Bronchial epithelial cell (primary cell): ENCODE measurements around the gene CA12. TPM values are rescaled to one million over a fixed set of nuclear protein-coding genes. Genes with fewer than 3 reads are reported as not detected.
A peak's percentile ranks its signal among the peaks of the same experiment; 100 is the strongest.

Experiments used
- DNase-seq: peaks from one replicate; pipeline ENCODE4 v3.0.0-alpha.2; 2010; ENCODE audit warnings: low read depth
- FAIRE-seq: peaks from 2 replicates; lab custom pipeline; 2011; peaks lifted over from hg19 to GRCh38; lab: Jason Lieb, UNC
- H3K27me3 ChIP-seq: 2 replicates; pipeline ENCODE4 v1.5.1; 2011; ENCODE audit warnings: low read length; ENCODE audit not compliant: control insufficient read depth, insufficient read depth
- H3K36me3 ChIP-seq: 2 replicates; pipeline ENCODE4 v1.5.1; 2011; ENCODE audit warnings: low read length; ENCODE audit not compliant: control insufficient read depth, insufficient read depth
- H3K4me3 ChIP-seq: 2 replicates; pipeline ENCODE4 v1.5.1; 2011; ENCODE audit warnings: mild to moderate bottlenecking, low read depth, low read length, control low read depth
- total RNA-seq: library from RNA; depleted of rRNA; stranded (reverse); fragments of >200 nt; gene quantifications from 2 replicates; pipeline ENCODE4 v1.2.1, GENCODE V29; 2014
- TF ChIP-seq, protein P1 (sequence below): IDR thresholded peaks from 2 replicates; pipeline ENCODE4 v1.5.1; 2011; ENCODE audit warnings: mild to moderate bottlenecking, moderate library complexity, low read length, control low read depth, inconsistent platforms; ENCODE audit not compliant: insufficient read depth, severe bottlenecking

The CA12 gene
- total RNA-seq, 1 donor from 2014 or later, result 44.0 TPM

DNA sequence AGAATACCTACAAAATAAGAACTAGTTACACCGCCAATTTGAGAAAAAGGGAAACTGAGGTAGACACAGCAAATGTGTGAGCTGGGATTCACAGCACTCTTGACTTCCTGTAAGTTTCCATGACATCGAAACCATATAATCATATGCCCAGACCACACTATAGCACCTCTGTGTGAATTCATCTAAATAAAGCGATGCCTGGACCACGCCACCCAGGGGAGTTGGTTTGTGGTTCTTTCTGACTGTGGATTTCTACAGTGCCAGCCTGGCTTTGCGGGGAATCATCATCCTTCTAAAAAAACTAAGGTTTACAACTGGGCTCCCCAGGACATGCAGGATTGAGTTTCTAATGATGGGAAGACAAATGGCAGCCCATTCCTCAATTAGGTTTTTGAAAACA is 23.5 kb upstream of the CA12 start:
- no peaks in the 10 kb centered on the region for H3K36me3 ChIP-seq
- no peak for DNase-seq
- no peaks in the 10 kb centered on the region for H3K27me3 ChIP-seq
- TF ChIP-seq, protein P1, sequence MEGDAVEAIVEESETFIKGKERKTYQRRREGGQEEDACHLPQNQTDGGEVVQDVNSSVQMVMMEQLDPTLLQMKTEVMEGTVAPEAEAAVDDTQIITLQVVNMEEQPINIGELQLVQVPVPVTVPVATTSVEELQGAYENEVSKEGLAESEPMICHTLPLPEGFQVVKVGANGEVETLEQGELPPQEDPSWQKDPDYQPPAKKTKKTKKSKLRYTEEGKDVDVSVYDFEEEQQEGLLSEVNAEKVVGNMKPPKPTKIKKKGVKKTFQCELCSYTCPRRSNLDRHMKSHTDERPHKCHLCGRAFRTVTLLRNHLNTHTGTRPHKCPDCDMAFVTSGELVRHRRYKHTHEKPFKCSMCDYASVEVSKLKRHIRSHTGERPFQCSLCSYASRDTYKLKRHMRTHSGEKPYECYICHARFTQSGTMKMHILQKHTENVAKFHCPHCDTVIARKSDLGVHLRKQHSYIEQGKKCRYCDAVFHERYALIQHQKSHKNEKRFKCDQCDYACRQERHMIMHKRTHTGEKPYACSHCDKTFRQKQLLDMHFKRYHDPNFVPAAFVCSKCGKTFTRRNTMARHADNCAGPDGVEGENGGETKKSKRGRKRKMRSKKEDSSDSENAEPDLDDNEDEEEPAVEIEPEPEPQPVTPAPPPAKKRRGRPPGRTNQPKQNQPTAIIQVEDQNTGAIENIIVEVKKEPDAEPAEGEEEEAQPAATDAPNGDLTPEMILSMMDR, result no peak
- no peak for FAIRE-seq
- no peak overlapping the region for H3K4me3 ChIP-seq

- DNase-seq (no peak), FAIRE-seq (no peak)
- H3K27me3 ChIP-seq, result no peaks in the 10 kb centered on the region
- H3K4me3 ChIP-seq, result no peak overlapping the region
- TF ChIP-seq, protein P1, result no peak
- no peaks in the 10 kb centered on the region for H3K36me3 ChIP-seq
These were observed 21.8 kb upstream of the CA12 start for GRCh38 chr15:63403254-63403945.

DNA sequence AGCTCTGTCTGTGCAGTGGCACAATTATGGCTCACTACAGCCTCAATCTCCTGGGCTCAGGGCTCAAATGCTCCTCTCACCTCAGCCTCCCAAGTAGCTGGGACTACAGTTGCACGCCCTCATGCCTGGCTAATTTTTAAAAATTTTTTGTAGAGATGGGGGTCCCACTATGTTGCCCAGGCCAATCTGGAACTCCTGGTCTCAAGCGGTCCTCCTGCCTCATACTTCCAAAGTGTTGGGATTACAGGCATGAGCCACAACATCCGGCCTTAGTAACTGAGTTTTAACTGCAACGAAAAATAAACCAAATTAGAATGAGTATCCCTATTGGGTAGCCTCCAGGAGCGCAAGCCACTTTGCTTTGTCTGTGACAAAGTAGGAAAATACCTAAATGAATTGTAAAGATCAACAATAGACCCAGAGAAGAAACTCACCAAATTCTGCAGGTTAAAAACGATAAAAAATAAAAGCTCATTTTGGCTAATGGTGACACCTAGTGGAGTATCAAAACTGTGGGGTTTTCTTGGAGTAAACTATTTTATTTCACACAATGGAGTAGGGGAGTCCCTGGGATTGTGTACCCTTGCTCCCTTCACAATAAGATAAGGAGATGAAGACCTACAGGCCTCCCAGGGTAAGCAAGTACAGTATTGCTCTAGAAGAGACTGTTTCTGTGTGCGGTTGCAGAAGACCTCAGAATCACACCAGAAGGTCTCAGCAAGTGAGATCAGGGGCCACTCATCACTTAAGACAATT is 21.0 kb upstream of the CA12 start:
- Histone ChIP-seq H3K36me3 (no peaks in the 10 kb centered on the region), H3K4me3 (no peak overlapping the region), H3K27me3 (no peaks in the 10 kb centered on the region)
- FAIRE-seq, result no peak
- DNase-seq, result peak; percentile 40
- TF ChIP-seq, protein P1, result peak; percentile 48

GRCh38 chr15:63401714-63402497 is 20.3 kb upstream of the CA12 start:
- no peaks in the 10 kb centered on the region for H3K36me3 ChIP-seq
- DNase-seq (no peak), FAIRE-seq (no peak)

DNA sequence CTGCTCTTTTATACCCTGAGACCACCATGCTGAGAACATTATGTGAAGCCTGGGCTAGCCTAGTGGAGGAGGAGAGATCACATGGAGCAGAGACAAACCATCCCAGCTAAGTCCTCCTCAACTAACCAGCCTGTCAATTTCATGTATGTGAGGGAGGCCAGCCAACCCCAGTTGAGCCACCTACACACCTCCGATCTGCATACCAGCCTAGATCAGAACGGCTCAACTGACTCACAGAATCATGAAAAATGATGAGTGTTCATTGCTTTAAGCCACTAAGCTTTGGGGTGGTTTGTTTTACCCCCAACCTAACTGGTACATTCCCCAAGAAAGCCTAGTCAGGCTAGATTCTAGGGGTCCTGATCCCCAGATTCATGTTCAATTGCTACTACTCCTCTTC is 19.4 kb upstream of the CA12 start:
- TF ChIP-seq, protein P1, result no peak
- DNase-seq (peak; percentile 60), FAIRE-seq (no peak)
- Histone ChIP-seq H3K27me3 (no peaks in the 10 kb centered on the region), H3K4me3 (no peak overlapping the region), H3K36me3 (no peaks in the 10 kb centered on the region)

More at GRCh38 chr15:63401714-63402497, 20.3 kb upstream of the CA12 start:
- no peaks in the 10 kb centered on the region for H3K27me3 ChIP-seq
- H3K4me3 ChIP-seq, result no peak overlapping the region
- TF ChIP-seq, protein P1, result no peak
